Activated CD8-positive, alpha-beta T cell treated with anti-CD3 and anti-CD28 coated beads, Interleukin-2, amount 10 ng/mL, durations not matched to agents 7 days and 5 days (primary cell): ENCODE results near the gene CFAP157. TPM values are rescaled to one million over a fixed set of nuclear protein-coding genes. Genes with fewer than 3 reads are reported as not detected.
A peak's percentile ranks its signal among the peaks of the same experiment; 100 is the strongest.

Experiments
- ATAC-seq: fragments of 150-1000 bp; cut with Tn5 transposase; one replicate; pipeline ENCODE4 v1.10.0; 2021; ENCODE audit warnings: moderate library complexity
- CTCF ChIA-PET: fragments of 350-600 bp; sonication (Branson Sonifier 250); formaldehyde crosslinking; loops from one replicate; lab custom pipeline; 2021; ENCODE audit warnings: antibody characterized with exemption; lab: Charles Lee
- POLR2A ChIA-PET: fragments of 350-600 bp; sonication (Branson Sonifier 250); formaldehyde crosslinking; loops from one replicate; lab custom pipeline; 2021; ENCODE audit warnings: antibody characterized with exemption; lab: Charles Lee
- DNase-seq: peaks from one replicate; pipeline ENCODE4 v3.0.0-alpha.2; 2020
- H3K27ac Mint-ChIP-seq: one replicate; pipeline ENCODE4 v1.8.0; 2021; ENCODE audit warnings: mild to moderate bottlenecking, mixed read lengths
- H3K27me3 Mint-ChIP-seq: one replicate; pipeline ENCODE4 v1.8.0; 2021; ENCODE audit warnings: low read depth, mixed read lengths
- H3K36me3 Mint-ChIP-seq: one replicate; pipeline ENCODE4 v1.8.0; 2021; ENCODE audit warnings: low read depth, mixed read lengths
- H3K4me1 Mint-ChIP-seq: one replicate; pipeline ENCODE4 v1.8.0; 2021; ENCODE audit warnings: low read depth, mixed read lengths
- H3K4me3 Mint-ChIP-seq: one replicate; pipeline ENCODE4 v1.8.0; 2021; ENCODE audit warnings: mild to moderate bottlenecking, mixed read lengths
- H3K9me3 Mint-ChIP-seq: one replicate; pipeline ENCODE4 v1.8.0; 2022; ENCODE audit warnings: mixed read lengths; ENCODE audit not compliant: insufficient read depth
- total RNA-seq, 2 experiments: library from RNA; stranded (reverse); gene quantifications; one replicate each; pipeline ENCODE4 v1.2.3, GENCODE V29; 2021

Gene CFAP157
- total RNA-seq, 2 experiments from 2014 or later, result 0.16 TPM; not detected in 1

DNA sequence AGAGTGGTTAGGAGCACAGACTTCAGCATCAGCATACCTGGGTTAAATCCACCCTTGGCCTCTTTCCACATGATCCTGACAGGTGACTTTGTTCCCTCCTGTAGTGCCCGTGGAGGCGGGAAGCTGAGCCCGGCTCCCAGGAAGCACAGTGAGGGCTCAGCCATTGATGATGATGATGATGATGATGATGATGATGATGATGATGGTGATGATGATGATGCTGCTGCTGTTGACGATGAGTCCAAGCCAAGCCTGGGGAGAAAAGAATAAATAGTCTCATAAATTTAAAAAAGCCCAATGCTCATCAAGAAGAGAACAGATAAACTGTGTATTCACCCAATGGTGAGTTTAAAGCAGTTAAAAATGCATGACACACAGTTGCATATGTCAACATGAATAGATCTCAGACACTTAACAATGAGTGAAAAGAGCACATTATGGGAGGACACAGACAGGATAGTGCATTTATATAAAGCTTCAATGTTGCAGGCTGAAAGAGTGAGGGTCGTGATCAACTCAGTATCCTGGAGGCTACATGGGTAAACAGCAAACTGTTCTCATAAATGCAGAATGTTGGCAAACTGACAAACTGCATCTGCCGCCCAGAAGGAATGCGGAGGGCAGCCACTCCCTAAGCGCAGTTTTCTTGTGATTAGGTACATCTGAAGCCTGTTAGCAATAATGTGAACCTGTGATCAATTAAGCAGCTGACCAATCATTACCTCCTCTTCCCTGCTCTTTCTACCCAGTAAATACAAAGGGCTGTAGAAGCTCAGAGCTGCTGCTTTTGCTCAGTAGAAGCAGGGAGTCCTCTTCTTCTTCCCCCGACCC, 11.7 kb upstream of the CFAP157 start:
- Mint-ChIP-seq H3K36me3 (no peaks in the 10 kb centered on the region), H3K9me3 (no peaks in the 10 kb centered on the region), H3K27ac (no peak overlapping the region), H3K27me3 (no peaks in the 10 kb centered on the region), H3K4me1 (peaks cover 11% of the 10 kb centered on the region), H3K4me3 (no peak overlapping the region)
- no peak for ATAC-seq
- ChIA-PET POLR2A (no interaction called here), CTCF (no interaction called here)
- DNase-seq, result no peak

DNA sequence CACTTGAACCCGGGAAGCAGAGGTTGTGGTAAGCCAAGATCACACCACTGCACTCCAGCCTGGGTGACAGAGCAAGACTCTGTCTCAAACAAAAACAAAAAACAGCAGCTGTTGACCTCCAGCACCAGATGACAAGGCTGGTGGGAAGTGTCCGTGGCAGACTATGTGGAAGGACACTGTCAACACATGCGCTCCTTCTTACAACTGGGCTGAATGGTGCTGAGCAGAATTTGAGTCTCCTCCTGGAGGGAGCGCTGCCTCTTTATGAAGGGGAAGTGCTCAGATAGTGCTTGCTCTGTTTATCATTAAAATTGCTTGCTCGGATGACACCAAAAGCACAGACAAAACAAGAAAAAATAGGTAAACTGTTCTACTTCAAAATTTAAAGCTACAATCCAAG, 9.2 kb upstream of the CFAP157 start:
- Mint-ChIP-seq H3K9me3 (no peaks in the 10 kb centered on the region), H3K36me3 (no peaks in the 10 kb centered on the region), H3K27me3 (no peaks in the 10 kb centered on the region), H3K4me1 (peaks cover 11% of the 10 kb centered on the region), H3K4me3 (no peak overlapping the region), H3K27ac (no peak overlapping the region)
- POLR2A ChIA-PET, result no interaction called here
- no peak for DNase-seq
- no peak for ATAC-seq
- CTCF ChIA-PET, result interaction anchor here (0.7 to 1.4 kb wide), 2 partner anchors 37 to 172 kb away, joined by 3 read pairs; partner anchors contain the start of gene TOR2A

DNA sequence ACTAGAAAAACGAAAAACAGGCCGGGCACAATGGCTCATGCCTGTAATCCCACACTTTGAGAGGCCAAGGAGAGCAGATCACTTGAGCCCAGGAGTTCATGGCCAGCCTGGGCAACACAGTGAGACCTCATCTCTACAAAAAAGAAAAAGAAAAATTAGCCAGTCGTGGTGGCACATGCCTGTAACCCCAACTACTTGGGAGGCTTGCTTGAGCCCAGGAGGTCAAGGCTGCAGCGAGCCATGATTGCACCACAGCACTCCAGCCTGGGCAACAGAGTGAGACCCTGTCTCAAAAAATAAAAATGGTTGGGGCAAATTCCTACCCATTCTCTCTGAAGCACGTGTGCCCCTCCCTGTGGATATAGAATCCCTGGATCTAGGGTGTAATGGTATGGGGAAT, 8.4 kb upstream of the CFAP157 start:
- peaks cover 11% of the 10 kb centered on the region for H3K4me1 Mint-ChIP-seq
- POLR2A ChIA-PET, result no interaction called here
- CTCF ChIA-PET, result interaction anchor here (1.4 kb wide), 1 partner anchor 171 kb away, joined by 3 read pairs; no protein-coding TSS in a partner anchor
- no peak for ATAC-seq
- no peaks in the 10 kb centered on the region for H3K36me3 Mint-ChIP-seq
- no peaks in the 10 kb centered on the region for H3K9me3 Mint-ChIP-seq
- H3K27ac Mint-ChIP-seq, result no peak overlapping the region
- no peak overlapping the region for H3K4me3 Mint-ChIP-seq
- no peak for DNase-seq
- no peaks in the 10 kb centered on the region for H3K27me3 Mint-ChIP-seq

DNA sequence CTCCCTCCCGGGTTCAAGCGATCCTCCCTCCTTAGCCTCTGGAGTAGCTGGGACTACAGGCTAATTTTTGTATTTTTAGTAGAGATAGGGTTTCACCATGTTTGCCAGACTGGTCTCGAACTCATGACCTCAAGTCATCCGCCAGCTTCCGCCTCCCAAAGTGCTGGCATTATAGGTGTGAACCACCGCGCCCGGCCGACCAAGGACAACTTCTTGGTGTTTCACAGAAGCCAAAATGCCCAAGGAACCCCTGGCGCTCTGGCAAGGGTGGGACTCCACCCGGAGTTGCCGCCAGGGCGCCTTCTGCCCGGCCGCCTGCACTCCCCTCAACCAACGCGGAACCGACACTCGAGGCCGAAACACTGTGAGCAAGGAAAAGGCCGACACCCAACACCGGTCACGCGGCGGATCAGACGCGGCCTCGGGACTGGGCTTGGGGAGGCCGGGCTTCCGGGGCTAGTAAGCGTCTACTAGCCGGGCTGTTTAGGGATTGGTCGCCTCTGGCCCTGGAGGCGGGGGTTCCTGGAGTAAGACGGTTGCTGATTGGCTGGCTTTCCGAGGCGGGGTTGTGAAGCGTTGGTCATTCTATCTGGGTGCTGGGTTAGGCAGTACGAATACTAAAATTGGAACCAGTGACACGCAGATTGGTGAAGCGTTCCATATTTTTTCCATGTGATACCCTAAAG, 7.7 kb upstream of the CFAP157 start:
- POLR2A ChIA-PET, result no interaction called here
- Mint-ChIP-seq H3K4me1 (peaks cover 11% of the 10 kb centered on the region), H3K27me3 (no peaks in the 10 kb centered on the region), H3K27ac (peak overlapping the region; percentile 69), H3K9me3 (no peaks in the 10 kb centered on the region), H3K4me3 (peak overlapping the region; percentile 54), H3K36me3 (no peaks in the 10 kb centered on the region)
- CTCF ChIA-PET, result no interaction called here
- DNase-seq, result peak; percentile 89
- ATAC-seq, result peak; percentile 99

DNA sequence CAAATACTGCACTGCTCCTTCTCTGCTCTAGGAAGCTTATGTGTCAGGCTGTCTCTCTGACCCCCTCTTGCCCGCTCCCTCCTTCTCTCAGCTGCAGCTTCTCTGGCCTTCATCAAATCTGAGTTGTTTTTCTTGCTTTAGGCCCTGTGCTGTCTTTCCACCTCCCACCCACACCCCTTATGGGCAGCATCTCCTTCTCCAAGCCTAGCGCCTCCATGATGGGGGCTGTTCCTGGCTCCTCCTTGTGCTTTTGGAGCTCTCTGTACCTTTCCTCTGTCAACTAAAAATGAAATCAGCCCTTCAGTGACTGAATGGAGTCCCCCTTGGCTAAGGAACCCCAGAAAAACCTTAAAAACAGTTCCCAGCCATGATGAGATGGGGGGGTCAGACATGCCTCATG, 6.6 kb upstream of the CFAP157 start:
- H3K27ac Mint-ChIP-seq, result no peak overlapping the region

DNA sequence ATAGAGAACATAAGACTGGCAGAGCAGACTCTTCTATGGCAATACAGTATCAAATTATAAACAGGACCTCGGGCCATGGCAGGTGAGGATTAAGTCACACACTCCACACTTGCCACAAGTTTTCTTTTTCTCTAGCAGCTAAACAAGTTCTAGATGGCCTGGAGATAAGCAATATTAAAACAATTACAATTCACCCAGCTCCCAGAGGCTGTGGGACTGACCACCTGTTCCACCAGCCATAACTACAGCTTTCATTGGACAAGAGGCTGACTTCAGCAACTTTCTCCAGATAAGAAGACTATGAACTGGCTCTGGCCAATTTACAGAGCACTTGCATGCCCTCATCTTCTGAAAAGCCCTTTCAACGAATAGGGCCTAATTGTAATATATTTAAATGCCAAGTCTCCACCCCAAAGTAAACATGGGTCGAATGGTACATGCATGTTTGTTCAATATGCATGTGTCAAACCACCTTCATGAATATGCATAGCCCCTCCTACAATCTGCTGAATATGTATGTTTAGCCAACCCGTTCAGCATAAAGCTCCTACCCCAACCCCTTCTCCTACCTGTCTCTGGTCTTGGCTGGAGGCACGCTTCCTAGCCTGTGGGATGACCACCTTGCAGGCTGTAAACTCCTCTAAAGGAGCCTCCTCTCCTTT, 6.1 kb upstream of the CFAP157 start:
- Mint-ChIP-seq H3K9me3 (no peaks in the 10 kb centered on the region), H3K27me3 (no peaks in the 10 kb centered on the region), H3K4me3 (no peak overlapping the region), H3K36me3 (no peaks in the 10 kb centered on the region), H3K4me1 (peaks cover 11% of the 10 kb centered on the region), H3K27ac (no peak overlapping the region)
- ATAC-seq, result no peak
- no peak for DNase-seq
- CTCF ChIA-PET, result interaction anchor here (1.3 kb wide), 1 partner anchor 34 kb away, joined by 7 read pairs; the partner anchor contains the start of gene TOR2A
- POLR2A ChIA-PET, result no interaction called here

More for the DNA sequence above, 6.6 kb upstream of the CFAP157 start:
- ChIA-PET CTCF (interaction anchor here (1.3 kb wide), 1 partner anchor 35 kb away, joined by 7 read pairs; the partner anchor contains the start of gene TOR2A), POLR2A (no interaction called here)
- ATAC-seq, result no peak
- no peaks in the 10 kb centered on the region for H3K9me3 Mint-ChIP-seq
- no peak for DNase-seq
- no peaks in the 10 kb centered on the region for H3K36me3 Mint-ChIP-seq
- H3K4me1 Mint-ChIP-seq, result peaks cover 11% of the 10 kb centered on the region
- no peak overlapping the region for H3K4me3 Mint-ChIP-seq
- no peaks in the 10 kb centered on the region for H3K27me3 Mint-ChIP-seq

DNA sequence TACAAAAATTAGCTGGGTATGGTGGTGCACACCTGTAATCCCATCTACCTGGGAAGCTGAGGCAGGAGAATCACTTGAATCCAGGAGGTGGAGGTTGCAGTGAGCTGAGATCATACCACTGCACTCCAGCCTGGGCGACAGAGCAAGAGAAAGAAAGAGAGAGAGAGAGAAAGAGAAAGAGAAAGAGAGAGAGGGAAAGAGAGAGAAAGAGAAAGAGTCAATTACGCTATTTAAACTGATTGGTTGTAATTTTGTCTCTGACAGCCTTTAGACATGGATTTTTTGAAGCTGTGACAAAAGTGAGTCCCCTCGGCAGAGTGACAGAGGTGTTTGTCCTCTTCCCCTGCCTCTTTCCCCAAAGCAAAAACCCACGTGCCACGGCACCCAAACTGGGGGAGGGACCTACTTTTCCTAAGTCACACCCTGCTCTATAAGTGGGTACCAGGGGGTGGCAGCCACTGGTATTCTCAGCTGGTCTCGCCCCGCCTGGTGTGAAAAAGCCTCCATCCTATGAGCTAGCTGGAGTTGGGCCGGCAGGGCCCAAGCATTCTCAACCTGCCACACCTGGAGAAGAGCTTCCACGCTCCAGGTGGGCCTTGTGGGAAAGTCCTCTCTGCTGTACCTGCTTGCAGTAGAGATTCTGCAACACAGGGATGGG, 3.4 kb upstream of the CFAP157 start:
- H3K27ac Mint-ChIP-seq, result no peak overlapping the region
- ChIA-PET POLR2A (interaction anchor here (2.1 kb wide), 1 partner anchor 12 kb away, joined by 8 read pairs; the partner anchor contains the start of genes PTRH1 and TTC16), CTCF (interaction anchor here (0.9 to 1.7 kb wide), 2 partner anchors 31 to 177 kb away, joined by 3 to 4 read pairs; partner anchors contain the start of gene TOR2A)

DNA sequence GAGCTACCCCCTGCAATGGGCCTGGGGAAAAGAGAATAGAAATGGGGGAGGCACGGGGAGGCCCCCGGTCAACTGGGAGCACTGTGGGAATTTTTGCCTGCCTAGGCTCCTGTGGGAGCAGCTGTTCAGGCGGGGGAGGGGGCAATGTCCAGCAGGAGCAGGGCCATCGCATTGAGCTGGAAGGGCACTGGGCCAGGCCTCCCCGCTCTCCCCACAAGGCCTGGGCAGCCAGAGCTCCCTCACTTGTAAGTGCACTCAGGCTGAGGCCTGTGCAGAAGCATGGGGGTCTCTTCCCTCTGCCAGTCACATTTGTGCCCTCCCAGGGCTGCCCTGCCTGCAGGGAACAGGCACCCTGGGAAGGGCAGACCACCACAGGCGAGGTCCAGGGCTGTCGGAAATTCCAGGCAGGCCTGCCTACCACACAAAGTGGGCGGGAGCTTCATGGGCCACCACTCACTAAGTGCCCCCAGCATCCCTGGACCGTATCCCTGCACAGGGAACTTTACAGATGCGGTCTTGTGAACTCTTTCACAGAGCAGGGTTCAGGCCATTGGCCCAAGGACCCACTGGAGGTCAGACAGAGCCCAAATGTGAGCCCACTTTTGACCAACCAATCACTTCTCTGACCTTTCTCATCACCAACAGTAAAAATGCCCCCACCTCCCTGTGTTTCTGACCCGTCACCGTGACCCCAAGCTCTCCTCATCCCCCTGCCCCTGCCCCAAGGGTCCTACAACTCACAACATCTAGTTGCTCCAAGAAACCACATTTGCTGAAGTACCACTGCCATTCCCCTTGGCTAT, 1.0 kb upstream of the CFAP157 start:
- POLR2A ChIA-PET, result interaction anchor here (0.8 to 2.3 kb wide), 3 partner anchors 9 to 255 kb away, joined by 3 to 8 read pairs (median 8); partner anchors contain the start of genes LRSAM1, PTRH1, RPL12 and TTC16
- H3K27ac Mint-ChIP-seq, result no peak overlapping the region
- no peak for DNase-seq
- ATAC-seq, result no peak
- no peaks in the 10 kb centered on the region for H3K27me3 Mint-ChIP-seq
- H3K4me1 Mint-ChIP-seq, result peaks cover 19% of the 10 kb centered on the region
- H3K36me3 Mint-ChIP-seq, result peaks cover 3% of the 10 kb centered on the region
- CTCF ChIA-PET, result interaction anchor here (1.5 kb wide), 1 partner anchor 29 kb away, joined by 7 read pairs; the partner anchor contains the start of gene TOR2A
- H3K9me3 Mint-ChIP-seq, result no peaks in the 10 kb centered on the region
- no peak overlapping the region for H3K4me3 Mint-ChIP-seq

More for the DNA sequence above, 3.4 kb upstream of the CFAP157 start:
- Mint-ChIP-seq H3K9me3 (no peaks in the 10 kb centered on the region), H3K27me3 (no peaks in the 10 kb centered on the region), H3K4me1 (peaks cover 23% of the 10 kb centered on the region), H3K36me3 (no peaks in the 10 kb centered on the region), H3K4me3 (no peak overlapping the region)
- ATAC-seq (no peak), DNase-seq (no peak)

DNA sequence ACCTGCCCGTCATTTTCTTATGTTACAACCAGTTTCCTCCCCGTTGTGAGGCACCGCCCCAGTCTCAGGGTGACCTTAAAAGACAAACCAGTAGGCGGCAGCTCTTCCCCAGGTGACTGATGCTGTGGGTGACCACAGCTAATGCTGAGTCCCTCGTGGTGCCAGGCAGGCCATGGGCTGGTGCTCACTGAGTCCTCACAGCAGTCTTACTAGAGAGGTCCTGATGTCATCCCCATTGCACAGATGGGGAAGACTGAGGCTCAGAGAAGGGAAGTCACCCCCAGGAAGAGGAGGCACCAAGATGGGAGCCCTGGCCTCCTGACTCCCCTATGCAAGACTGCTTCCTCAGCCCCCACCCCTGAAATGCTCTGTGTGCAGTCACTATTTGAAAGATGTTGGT, 978 bp downstream of the CFAP157 start:
- CTCF ChIA-PET, result interaction anchor here (1.6 kb wide), 1 partner anchor 27 kb away, joined by 8 read pairs; the partner anchor contains the start of gene TOR2A
- peaks cover 29% of the 10 kb centered on the region for H3K4me1 Mint-ChIP-seq
- H3K27me3 Mint-ChIP-seq, result no peaks in the 10 kb centered on the region
- DNase-seq (peak; percentile 57), ATAC-seq (peak; percentile 58)
- H3K4me3 Mint-ChIP-seq, result no peak overlapping the region
- H3K27ac Mint-ChIP-seq, result no peak overlapping the region
- no peaks in the 10 kb centered on the region for H3K9me3 Mint-ChIP-seq
- POLR2A ChIA-PET, result no interaction called here
- peaks cover 3% of the 10 kb centered on the region for H3K36me3 Mint-ChIP-seq

DNA sequence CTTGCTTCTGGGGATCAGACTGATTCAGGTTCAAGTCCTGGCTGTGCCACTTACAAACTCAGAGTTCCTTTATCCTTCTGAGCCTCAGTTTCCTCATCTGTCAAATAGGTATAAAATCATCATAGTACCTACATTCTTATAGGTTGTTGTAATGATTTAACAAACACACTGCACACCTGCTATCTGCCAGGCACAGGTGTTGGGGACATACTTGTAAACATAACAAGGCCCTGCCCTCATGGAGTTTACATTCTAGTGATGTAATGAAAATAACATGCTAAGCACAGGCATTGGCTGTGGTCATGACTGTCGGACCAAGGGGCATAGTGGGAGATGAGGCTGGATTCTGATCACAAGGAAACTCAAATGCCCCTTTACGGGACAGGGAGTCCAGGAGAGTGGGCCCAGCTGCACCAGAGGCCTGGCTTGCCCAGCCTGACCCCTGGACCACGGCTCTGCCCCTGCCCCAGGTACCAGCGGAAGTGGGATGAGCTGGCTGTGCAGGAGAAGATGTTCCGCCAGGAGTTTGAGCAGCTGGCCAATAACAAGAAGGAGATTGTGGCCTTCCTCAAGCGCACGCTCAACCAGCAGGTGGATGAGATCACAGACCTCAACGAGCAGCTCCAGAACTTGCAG, 2.3 kb downstream of the CFAP157 start:
- peak overlapping the region; percentile 25 for H3K27ac Mint-ChIP-seq
- H3K27me3 Mint-ChIP-seq, result no peaks in the 10 kb centered on the region
- no peak for ATAC-seq
- ChIA-PET POLR2A (interaction anchor here (1.5 kb wide), 1 partner anchor 258 kb away, joined by 5 read pairs; no protein-coding TSS in a partner anchor), CTCF (interaction anchor here (1.2 to 1.3 kb wide), 3 partner anchors 22 to 213 kb away, joined by 3 to 5 read pairs (median 3); partner anchors contain the start of gene TOR2A)
- H3K4me3 Mint-ChIP-seq, result no peak overlapping the region
- peaks cover 3% of the 10 kb centered on the region for H3K36me3 Mint-ChIP-seq
- H3K9me3 Mint-ChIP-seq, result no peaks in the 10 kb centered on the region
- peaks cover 29% of the 10 kb centered on the region for H3K4me1 Mint-ChIP-seq
- DNase-seq, result no peak
